ENCODE results near the gene CDC27.
"Not testable (repeated sequence)": the region's sequence is repeated elsewhere in the genome, so short reads cannot be mapped to it uniquely, and the experiment has no call there.

Gene CDC27

DNA sequence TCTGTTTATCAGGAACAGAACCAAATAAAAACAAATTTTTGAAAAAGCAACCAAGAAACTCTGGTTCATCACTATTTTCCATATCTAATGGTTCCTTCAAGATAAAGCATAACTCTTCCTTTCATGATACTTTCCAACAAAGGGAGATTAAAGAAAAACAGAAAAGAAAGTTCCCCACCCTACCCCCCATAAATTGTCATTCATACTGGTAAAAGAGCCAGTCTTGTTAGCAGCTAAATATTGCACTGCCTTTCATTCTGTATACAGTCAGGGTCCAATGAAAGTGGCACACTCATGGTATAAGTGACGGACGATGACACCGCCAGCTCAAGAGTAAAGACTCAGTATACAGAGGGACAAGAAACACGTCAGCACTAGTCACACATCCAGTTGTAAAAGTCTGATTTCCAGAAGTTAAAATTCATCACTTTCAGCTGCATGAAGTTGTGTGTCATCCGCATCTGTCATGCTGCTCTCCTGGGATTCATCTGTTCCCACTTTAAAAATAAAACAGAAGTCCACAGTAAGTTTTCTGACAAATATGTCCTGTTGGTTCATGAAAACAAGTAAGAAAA is 68.5 kb downstream of the CDC27 start:
- DNase-seq: no peak

DNA sequence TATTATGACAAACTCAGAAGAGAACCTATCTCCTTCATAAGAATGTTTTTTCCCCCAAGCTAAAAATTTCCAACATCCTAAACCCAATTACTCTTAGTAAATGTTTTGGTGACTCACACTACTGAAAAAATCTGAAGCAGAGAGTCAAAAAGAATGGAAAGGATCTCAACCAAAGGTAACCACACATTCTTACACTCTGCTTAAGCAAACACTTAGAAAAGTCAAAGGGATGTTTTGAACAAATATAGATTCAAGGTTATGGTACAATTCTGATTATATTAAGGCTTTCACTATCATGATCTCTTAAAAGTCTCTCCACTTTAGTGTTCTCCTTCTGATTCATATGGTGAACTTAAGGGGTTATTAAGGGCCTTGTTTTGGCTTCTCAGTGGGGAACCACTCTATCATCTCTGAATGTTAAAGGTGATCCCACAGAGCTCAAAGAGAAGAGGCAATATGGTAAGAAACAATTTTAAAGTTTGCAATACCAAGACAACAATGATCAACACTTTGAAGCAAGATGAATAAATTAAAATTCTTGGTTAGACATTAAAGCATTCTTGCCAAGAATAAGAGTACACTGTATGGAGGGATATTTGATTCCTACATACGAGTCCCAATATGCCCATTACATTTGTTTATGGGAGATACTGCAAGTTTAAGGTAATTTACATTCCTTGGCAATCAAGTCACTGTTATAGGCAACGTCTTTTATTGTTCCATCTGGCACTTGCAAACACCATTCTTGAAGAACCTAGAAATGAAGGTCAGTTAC is 69.2 kb downstream of the CDC27 start:
- DNase-seq: no peak

DNA sequence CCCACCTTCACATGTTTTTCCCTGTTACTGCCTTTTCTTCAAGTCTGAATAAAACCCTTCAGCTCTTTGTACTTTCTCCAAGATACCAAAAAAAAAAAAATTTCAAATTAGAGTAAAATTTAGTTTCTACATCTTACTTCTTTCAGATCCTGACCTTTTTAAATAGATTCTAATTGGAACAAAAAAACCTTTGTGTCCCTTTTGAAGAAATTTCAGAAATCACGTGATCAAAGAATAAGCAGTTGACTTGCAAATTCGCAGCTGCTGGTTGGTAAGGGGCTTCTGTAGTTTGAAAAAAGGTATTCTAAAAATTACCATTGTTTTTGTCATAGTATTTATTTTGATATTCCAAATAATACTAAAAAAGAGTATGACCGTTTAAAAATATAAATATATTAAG is 71.7 kb downstream of the CDC27 start:
- no peak for DNase-seq

- DNase-seq: no peak
Observed at GRCh38 chr17:47106130-47106529, 83.0 kb downstream of the CDC27 start.

GRCh38 chr17:47105246-47105645 is 83.8 kb downstream of the CDC27 start:
- DNase-seq: not testable (repeated sequence)

GRCh38 chr17:47102914-47103313 is 86.2 kb downstream of the CDC27 start:
- no peak for DNase-seq

DNA sequence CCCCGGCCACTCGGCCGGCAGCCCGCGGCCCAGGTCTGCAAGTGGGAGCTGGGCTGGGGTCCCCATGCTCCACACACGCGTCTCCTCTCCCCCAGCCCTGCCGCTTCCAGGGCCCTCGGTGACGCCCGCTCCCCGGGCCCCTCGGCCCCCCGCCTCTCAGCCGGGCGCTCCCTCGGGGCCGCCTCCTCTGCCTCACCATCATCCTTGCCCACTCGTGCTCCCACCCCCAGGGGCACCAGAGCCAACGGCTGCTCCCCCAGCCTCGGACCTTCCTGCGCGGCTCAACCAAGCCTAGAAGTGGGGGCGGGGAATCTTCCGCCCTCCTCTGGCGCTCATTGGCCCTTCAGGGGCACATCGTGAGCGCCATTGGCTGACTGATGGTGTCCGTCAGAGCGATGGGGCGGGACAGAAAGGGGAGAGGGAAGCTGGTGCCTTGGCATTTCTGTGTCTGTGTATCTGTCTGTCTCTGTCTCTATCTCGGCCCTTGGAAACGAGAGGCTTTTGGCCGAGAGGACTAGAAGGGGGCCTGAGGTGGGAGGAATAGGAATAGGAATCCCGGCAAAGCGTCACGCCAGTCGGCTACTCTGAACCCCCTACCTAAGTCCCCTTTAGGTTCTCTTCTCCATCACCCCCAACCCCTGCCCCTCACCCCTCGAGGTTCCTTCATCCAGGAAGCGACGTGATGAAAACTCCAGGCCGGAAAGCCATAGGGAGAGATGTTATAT is 88.9 kb downstream of the CDC27 start:
- peak; percentile 76 for DNase-seq

DNA sequence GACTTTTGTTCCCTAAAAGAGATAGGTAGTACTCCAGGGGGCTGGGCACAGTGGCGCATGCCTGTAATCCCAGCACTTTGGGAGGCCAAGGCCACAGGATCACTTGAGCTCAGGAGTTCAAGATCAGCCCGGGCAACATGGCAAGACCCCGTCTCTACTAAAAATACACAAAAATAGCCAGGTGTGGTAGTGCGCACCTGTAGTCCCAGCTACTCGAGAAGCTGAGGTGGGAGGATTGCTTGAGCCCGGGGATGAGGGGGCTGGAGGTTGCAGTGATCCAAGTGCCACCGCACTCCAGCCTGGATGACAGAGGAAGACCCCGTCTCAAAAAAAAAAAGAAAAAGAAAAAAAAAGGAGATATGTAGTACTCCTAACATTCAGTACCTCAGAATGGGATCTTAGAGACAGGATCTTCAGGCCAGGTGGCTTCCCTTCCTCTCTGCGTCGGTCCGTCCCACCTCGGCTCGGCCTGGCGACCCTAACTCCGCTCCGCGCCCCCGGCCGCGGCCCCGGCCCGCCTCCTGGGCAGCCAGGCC is 89.6 kb downstream of the CDC27 start:
- no peak for DNase-seq

DNA sequence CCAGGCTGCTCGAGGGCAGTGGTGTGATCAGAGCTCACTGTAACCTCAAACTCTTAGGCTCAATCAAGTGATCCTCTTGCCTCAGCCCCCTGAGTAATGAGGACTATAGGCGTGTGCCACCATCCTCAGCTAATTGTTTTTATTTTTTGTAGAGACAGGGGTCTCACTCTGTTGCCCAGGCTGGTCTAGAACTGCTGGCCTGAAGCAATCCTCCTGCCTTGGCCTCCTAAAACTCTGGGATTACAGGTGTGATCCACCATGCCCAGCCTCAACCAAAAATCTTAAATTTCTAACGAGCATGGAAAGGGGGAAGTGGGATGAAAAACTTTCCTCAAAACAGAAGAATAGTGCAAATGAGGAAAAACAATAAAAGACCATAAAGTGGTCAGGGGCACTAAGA is 92.8 kb downstream of the CDC27 start:
- DNase-seq: no peak

DNA sequence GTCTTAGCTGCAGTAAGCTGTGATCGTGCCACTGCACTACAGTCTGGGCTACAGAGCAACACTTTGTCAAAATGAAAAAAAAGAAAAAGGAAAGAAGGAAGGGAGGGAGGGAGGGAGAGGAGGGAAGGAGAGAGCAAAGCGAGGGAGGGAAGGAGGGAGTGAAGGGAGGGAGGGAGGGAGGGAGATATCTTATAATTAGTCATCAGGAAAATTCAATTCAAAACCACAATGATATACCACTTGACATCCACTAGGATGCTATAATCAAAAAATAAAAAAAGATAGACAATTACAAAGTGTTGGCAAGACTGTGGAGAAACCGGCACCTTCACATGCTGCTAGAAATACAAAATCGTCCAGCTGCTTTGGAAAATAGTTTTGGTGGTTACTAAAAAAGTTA is 93.8 kb downstream of the CDC27 start:
- DNase-seq: no peak

GRCh38 chr17:47087093-47087492 is 102.0 kb downstream of the CDC27 start:
- DNase-seq: no peak

DNA sequence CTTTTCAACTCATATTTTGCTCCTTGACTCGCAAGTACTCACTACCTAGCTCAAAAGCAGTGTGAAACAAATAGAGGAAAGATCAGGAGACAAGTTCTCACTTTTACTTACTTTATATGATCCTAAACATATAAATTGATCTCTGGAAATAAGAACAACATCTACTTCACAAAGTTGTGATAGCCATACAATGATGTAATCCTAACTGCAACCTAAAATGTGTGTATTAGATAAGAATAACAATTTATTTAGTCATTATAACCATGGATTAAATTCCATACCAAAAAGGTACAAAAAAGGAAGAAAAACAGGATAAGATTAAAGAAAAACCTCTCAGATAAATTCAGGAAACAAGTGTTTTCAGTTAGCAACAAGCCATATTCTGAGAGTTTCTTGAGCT is 103.4 kb downstream of the CDC27 start:
- no peak for DNase-seq

DNA sequence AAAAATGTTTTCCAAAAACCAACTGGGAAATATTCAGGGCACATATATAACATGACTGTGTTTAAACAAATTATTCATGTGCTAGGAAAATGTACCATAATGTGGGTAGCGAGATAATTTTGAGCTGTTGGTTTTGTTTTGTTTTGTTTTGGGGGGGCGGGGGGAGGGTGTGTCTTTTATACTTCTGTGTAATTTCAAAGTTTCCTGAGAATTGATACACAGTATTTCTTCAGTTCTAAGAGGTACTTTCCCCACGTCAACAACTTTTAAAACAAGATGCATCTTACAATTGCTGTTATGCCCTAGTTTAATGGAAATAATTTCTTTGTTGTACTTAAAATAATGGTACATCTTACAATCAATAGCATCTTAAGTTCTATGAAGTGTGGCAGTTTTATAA is 110.3 kb downstream of the CDC27 start:
- DNase-seq: no peak

DNA sequence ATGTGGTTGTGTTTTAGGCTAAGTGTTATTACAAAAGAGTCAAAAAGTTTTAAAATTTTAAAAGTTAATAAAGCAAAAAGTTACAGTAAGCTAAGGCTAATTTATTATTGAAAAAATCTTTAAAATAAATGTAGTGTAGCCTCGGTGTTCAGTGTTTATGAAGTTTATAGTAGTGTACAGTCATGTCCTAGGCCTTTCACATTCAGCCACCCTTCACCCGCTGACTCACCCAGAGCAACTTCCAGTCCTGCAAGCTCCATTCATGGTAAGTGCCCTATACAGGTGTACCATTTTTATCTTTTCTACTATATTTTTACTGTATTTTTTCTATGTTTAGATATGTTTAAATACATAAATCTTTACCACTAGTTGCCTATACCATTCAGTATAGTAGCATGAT is 111.5 kb downstream of the CDC27 start:
- DNase-seq: no peak

- DNase-seq: no peak
Observed at GRCh38 chr17:47076171-47076570, 112.9 kb downstream of the CDC27 start.

GRCh38 chr17:47074361-47074760 is 114.7 kb downstream of the CDC27 start:
- not testable (repeated sequence) for DNase-seq

- DNase-seq: not testable (repeated sequence)
Observed at GRCh38 chr17:47073629-47074028, 115.5 kb downstream of the CDC27 start.

GRCh38 chr17:47072886-47073285 is 116.2 kb downstream of the CDC27 start:
- DNase-seq: no peak

DNA sequence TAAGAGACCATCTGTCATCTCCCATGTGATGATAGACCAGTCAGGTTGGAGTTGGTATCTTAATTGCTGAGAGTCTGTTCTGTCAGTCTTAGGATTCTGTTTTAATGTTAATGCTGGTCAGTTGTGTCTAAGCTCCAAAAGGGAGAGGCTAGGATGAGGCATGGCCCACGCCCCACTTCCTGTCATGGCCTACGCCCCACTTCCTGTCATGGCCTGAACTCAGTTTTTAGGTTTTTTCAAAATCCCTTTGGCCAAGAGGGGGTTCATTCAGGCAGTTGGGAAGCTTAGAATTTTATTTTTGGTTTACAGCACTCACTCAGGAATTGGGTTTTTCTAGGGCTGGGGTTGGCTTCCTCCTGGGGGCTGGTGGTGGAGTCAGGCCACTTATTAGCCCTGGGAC is 117.9 kb downstream of the CDC27 start:
- not testable (repeated sequence) for DNase-seq

GRCh38 chr17:47070266-47070665 is 118.8 kb downstream of the CDC27 start:
- not testable (repeated sequence) for DNase-seq

All from NCI-H1436 treated with DMSO at 0.1 percent for 48 hours (cell line).